OCI-LY3 (cell line): ENCODE results near the gene MED25.

Experiments used
- CTCF ChIP-seq: fragments of 200-600, 300-600 bp; sonication (generic); IDR thresholded peaks from 2 replicates; pipeline ENCODE4 v1.5.1; 2014; ENCODE audit warnings: antibody characterized with exemption, low read length, low read depth
- EZH2phosphoT487 ChIP-seq: fragments of 200-600 bp; shearing (Covaris generic); IDR thresholded peaks from 2 replicates; pipeline ENCODE4 v1.6.1; 2018; ENCODE audit warnings: antibody characterized with exemption, mixed run types, low read depth

GRCh38 chr19:49823472-49823871, 5.4 kb downstream of the MED25 start:
- TF ChIP-seq CTCF (no peak), EZH2phosphoT487 (no peak)
